Osteocyte (in vitro differentiated cells): ENCODE measurements around the gene ANO3. TPM values are rescaled to one million over a fixed set of nuclear protein-coding genes. Genes with fewer than 3 reads are reported as not detected.

Experiments
- DNase-seq: peaks from one replicate; pipeline ENCODE4 v3.0.0; 2021; ENCODE audit warnings: mixed read lengths; ENCODE audit not compliant: unreplicated experiment; ENCODE audit errors: extremely low spot score
- H3K27ac Mint-ChIP-seq: one replicate; pipeline ENCODE4 v1.8.0; 2021; ENCODE audit warnings: mild to moderate bottlenecking, mixed read lengths; ENCODE audit not compliant: unreplicated experiment
- H3K27me3 Mint-ChIP-seq: one replicate; pipeline ENCODE4 v1.8.0; 2021; ENCODE audit warnings: mixed read lengths; ENCODE audit not compliant: unreplicated experiment
- H3K36me3 Mint-ChIP-seq: one replicate; pipeline ENCODE4 v1.8.0; 2021; ENCODE audit warnings: mixed read lengths; ENCODE audit not compliant: unreplicated experiment
- H3K4me1 Mint-ChIP-seq: one replicate; pipeline ENCODE4 v1.8.0; 2021; ENCODE audit warnings: mixed read lengths; ENCODE audit not compliant: unreplicated experiment
- H3K4me3 Mint-ChIP-seq: one replicate; pipeline ENCODE4 v1.8.0; 2021; ENCODE audit warnings: mild to moderate bottlenecking, moderate library complexity, mixed read lengths; ENCODE audit not compliant: unreplicated experiment
- H3K9me3 Mint-ChIP-seq: one replicate; pipeline ENCODE4 v1.8.0; 2021; ENCODE audit warnings: mixed read lengths; ENCODE audit not compliant: unreplicated experiment
- CTCF ChIP-seq: fragments of 200-600 bp; sonication (generic); IDR thresholded peaks from 2 replicates; pipeline ENCODE4 v1.5.0; 2021; ENCODE audit warnings: antibody characterized with exemption, mild to moderate bottlenecking, moderate library complexity
- total RNA-seq: library from RNA; stranded (reverse); gene quantifications from 2 replicates; pipeline ENCODE4 v1.2.1, GENCODE V29; 2021

ANO3 gene
- total RNA-seq, 1 donor from 2014 or later = not detected

GRCh38 chr11:26579683-26580082 is 247.8 kb downstream of the ANO3 start:
- H3K4me3 Mint-ChIP-seq = no peak overlapping the region
- no peak overlapping the region for H3K27ac Mint-ChIP-seq
- no peaks in the 10 kb centered on the region for H3K36me3 Mint-ChIP-seq
- H3K9me3 Mint-ChIP-seq = no peaks in the 10 kb centered on the region
- H3K4me1 Mint-ChIP-seq = peaks cover 21% of the 10 kb centered on the region
- DNase-seq = no peak
- no peaks in the 10 kb centered on the region for H3K27me3 Mint-ChIP-seq
- TF ChIP-seq CTCF = no peak

- no peak for TF ChIP-seq CTCF
- Mint-ChIP-seq H3K4me3 (no peak overlapping the region), H3K27me3 (no peaks in the 10 kb centered on the region), H3K9me3 (no peaks in the 10 kb centered on the region), H3K36me3 (no peaks in the 10 kb centered on the region), H3K4me1 (peaks cover 21% of the 10 kb centered on the region), H3K27ac (no peak overlapping the region)
- DNase-seq = no peak
These were observed 249.0 kb downstream of the ANO3 start for GRCh38 chr11:26580929-26581328.

- no peaks in the 10 kb centered on the region for H3K9me3 Mint-ChIP-seq
- no peaks in the 10 kb centered on the region for H3K36me3 Mint-ChIP-seq
- no peak overlapping the region for H3K4me3 Mint-ChIP-seq
- H3K27ac Mint-ChIP-seq = no peak overlapping the region
- DNase-seq = no peak
- peaks cover 21% of the 10 kb centered on the region for H3K4me1 Mint-ChIP-seq
- TF ChIP-seq CTCF = no peak
- H3K27me3 Mint-ChIP-seq = peaks cover 2% of the 10 kb centered on the region
These were observed 251.6 kb downstream of the ANO3 start for GRCh38 chr11:26583550-26583949.

GRCh38 chr11:26584818-26585217 is 252.9 kb downstream of the ANO3 start:
- no peak for DNase-seq
- H3K4me1 Mint-ChIP-seq = peaks cover 12% of the 10 kb centered on the region

GRCh38 chr11:26587073-26587472 is 255.1 kb downstream of the ANO3 start:
- Mint-ChIP-seq H3K27me3 (peaks cover 5% of the 10 kb centered on the region), H3K4me1 (no peaks in the 10 kb centered on the region), H3K36me3 (no peaks in the 10 kb centered on the region), H3K9me3 (peaks cover 8% of the 10 kb centered on the region), H3K27ac (no peak overlapping the region), H3K4me3 (no peak overlapping the region)
- no peak for DNase-seq
- no peak for TF ChIP-seq CTCF

More at GRCh38 chr11:26584818-26585217, 252.9 kb downstream of the ANO3 start:
- no peak for TF ChIP-seq CTCF
- no peaks in the 10 kb centered on the region for H3K36me3 Mint-ChIP-seq
- H3K9me3 Mint-ChIP-seq = no peaks in the 10 kb centered on the region
- no peak overlapping the region for H3K4me3 Mint-ChIP-seq
- H3K27ac Mint-ChIP-seq = no peak overlapping the region
- H3K27me3 Mint-ChIP-seq = peaks cover 5% of the 10 kb centered on the region
